WTC11 (cell line): Measurements from ENCODE around the gene CAMTA1.

Experiments used
- CTCF ChIP-seq: fragments of 200-600 bp; IDR thresholded peaks from 2 replicates; pipeline ENCODE4 v1.8.0; 2022; ENCODE audit warnings: antibody characterized with exemption
- HMGXB4 ChIP-seq: sonication (generic); formaldehyde crosslinking; IDR thresholded peaks from 2 replicates; pipeline ENCODE4 v1.8.1; 2023; ENCODE audit warnings: mild to moderate bottlenecking, moderate library complexity, missing genetic modification reagents
- MAX ChIP-seq: sonication (generic); formaldehyde crosslinking; IDR thresholded peaks from 2 replicates; pipeline ENCODE4 v1.8.0; 2022; ENCODE audit warnings: mild to moderate bottlenecking, missing genetic modification reagents
- RELA ChIP-seq: sonication (generic); formaldehyde crosslinking; IDR thresholded peaks from 2 replicates; pipeline ENCODE4 v1.8.1; 2022; ENCODE audit warnings: missing genetic modification reagents, mild to moderate bottlenecking, borderline replicate concordance
- TCF7 ChIP-seq: sonication (generic); formaldehyde crosslinking; IDR thresholded peaks from 2 replicates; pipeline ENCODE4 v1.8.0; 2022; ENCODE audit warnings: mild to moderate bottlenecking, low read depth, missing genetic modification reagents, moderate library complexity
- USF1 ChIP-seq: sonication (generic); formaldehyde crosslinking; IDR thresholded peaks from 2 replicates; pipeline ENCODE4 v1.8.0; 2022; ENCODE audit warnings: mild to moderate bottlenecking, missing genetic modification reagents
- ZBTB21 ChIP-seq: sonication (generic); formaldehyde crosslinking; IDR thresholded peaks from 2 replicates; pipeline ENCODE4 v1.8.1; 2023; ENCODE audit warnings: mild to moderate bottlenecking, missing genetic modification reagents, borderline replicate concordance
- TF ChIP-seq, protein P1 (sequence below): sonication (generic); formaldehyde crosslinking; IDR thresholded peaks from 2 replicates; pipeline ENCODE4 v1.8.0; 2023; ENCODE audit warnings: missing genetic modification reagents
- TF ChIP-seq, protein P2 (sequence below): sonication (generic); formaldehyde crosslinking; conservative IDR thresholded peaks from 2 replicates; pipeline ENCODE4 v1.8.1; 2022; ENCODE audit warnings: mild to moderate bottlenecking, missing genetic modification reagents

- no peak for TF ChIP-seq CTCF
- no peak for TF ChIP-seq HMGXB4 (CRISPR knock-in tag)
- TF ChIP-seq RELA = no peak
- TF ChIP-seq USF1 (CRISPR knock-in tag) = no peak
- TF ChIP-seq, protein P1, sequence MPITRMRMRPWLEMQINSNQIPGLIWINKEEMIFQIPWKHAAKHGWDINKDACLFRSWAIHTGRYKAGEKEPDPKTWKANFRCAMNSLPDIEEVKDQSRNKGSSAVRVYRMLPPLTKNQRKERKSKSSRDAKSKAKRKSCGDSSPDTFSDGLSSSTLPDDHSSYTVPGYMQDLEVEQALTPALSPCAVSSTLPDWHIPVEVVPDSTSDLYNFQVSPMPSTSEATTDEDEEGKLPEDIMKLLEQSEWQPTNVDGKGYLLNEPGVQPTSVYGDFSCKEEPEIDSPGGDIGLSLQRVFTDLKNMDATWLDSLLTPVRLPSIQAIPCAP = no peak
- TF ChIP-seq, protein P2, sequence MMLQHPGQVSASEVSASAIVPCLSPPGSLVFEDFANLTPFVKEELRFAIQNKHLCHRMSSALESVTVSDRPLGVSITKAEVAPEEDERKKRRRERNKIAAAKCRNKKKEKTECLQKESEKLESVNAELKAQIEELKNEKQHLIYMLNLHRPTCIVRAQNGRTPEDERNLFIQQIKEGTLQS = no peak
- TF ChIP-seq MAX (CRISPR knock-in tag) = no peak
- TF ChIP-seq TCF7 = no peak
- no peak for TF ChIP-seq ZBTB21 (CRISPR knock-in tag)
These were observed 49.1 kb downstream of the CAMTA1 start for GRCh38 chr1:6834366-6834765.
